Measurements from ENCODE around the gene PGM1. TPM values are rescaled to one million over a fixed set of nuclear protein-coding genes. Genes with fewer than 3 reads are reported as not detected.

Gene PGM1
- total RNA-seq, 1 donor from 2014 or later: 49.8 TPM

DNA sequence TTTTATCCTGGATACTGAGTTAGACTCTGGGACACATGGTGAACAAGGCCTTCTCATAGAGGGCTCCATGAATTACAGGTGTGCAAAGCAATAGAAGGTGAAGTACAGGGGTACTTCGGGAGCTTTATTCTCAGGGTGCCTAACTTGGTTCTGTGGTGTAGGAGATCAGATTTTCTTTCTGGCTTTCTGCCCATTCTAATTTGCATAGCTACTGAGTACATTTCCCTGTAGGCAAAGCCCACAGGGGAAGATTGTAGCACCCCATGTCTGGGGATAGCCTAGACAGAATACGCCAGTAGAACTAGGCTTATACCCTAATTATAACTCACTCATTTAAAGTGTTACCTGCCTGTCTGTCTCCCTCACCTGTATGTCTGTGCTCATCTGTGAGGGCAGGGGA, 49.7 kb downstream of the PGM1 start:
- Histone ChIP-seq H3K9me3 (no peaks in the 10 kb centered on the region), H3K36me3 (peaks cover 13% of the 10 kb centered on the region), H3K27ac (no peak overlapping the region), H3K4me1 (no peaks in the 10 kb centered on the region), H3K4me3 (no peak overlapping the region), H3K27me3 (ENCODE audit: low read depth) (no peaks in the 10 kb centered on the region)
- DNase-seq: no peak
- intact Hi-C loops (cut with DNase I): no loop called here
- TF ChIP-seq, protein P1, sequence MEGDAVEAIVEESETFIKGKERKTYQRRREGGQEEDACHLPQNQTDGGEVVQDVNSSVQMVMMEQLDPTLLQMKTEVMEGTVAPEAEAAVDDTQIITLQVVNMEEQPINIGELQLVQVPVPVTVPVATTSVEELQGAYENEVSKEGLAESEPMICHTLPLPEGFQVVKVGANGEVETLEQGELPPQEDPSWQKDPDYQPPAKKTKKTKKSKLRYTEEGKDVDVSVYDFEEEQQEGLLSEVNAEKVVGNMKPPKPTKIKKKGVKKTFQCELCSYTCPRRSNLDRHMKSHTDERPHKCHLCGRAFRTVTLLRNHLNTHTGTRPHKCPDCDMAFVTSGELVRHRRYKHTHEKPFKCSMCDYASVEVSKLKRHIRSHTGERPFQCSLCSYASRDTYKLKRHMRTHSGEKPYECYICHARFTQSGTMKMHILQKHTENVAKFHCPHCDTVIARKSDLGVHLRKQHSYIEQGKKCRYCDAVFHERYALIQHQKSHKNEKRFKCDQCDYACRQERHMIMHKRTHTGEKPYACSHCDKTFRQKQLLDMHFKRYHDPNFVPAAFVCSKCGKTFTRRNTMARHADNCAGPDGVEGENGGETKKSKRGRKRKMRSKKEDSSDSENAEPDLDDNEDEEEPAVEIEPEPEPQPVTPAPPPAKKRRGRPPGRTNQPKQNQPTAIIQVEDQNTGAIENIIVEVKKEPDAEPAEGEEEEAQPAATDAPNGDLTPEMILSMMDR (IDR thresholded peaks at IDR 0.05): no peak
- ATAC-seq: no peak

DNA sequence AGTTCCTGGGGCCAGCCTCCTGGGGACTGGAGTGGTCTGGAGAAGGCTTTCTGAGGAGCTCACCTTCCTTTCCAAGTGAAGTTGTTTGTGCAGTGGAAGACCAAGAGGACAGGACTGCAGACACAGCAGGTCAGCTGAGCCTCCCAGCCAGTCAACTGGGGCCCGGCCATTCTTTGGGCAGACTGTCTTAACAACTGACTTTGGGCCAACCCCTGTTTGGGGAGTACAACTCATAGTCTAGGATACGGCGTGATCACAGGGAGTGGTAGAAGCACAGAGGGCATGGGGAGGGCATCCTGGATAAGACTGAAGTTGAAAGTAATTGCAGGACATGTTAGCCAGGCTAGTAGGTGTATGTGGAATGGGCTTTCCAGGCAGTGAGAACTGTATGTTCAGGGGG, 50.3 kb downstream of the PGM1 start:
- H3K27ac ChIP-seq: no peak overlapping the region
- no peaks in the 10 kb centered on the region for H3K27me3 ChIP-seq (ENCODE audit: low read depth)
- TF ChIP-seq, protein P1 (IDR thresholded peaks at IDR 0.05): no peak
- H3K4me1 ChIP-seq: no peaks in the 10 kb centered on the region
- H3K9me3 ChIP-seq: no peaks in the 10 kb centered on the region
- intact Hi-C loops (cut with DNase I): no loop called here
- H3K4me3 ChIP-seq: no peak overlapping the region
- no peak for DNase-seq
- H3K36me3 ChIP-seq: peaks cover 13% of the 10 kb centered on the region
- peak; percentile 11 to 21 for ATAC-seq

DNA sequence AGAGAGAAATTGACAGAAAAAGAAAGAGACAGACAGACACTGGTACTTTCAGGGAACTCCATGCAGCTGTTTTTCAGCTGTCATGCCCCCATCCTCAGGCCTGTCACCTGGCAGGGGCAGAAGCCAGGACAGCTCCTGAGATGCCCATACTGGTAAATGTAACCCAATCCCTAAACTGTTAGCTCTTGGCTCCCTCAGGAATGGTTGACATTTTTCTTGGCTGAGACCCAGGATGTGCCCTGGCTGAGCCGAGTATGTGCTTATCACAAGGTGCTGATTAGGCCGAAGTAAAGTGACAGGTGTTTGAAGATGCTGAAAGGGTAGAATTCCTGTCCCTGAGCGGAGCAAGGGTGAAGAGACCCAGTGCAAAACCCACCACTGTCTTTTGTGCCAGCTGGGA, 50.7 kb downstream of the PGM1 start:
- Histone ChIP-seq H3K36me3 (peaks cover 13% of the 10 kb centered on the region), H3K9me3 (no peaks in the 10 kb centered on the region), H3K27me3 (ENCODE audit: low read depth) (no peaks in the 10 kb centered on the region), H3K4me3 (no peak overlapping the region), H3K27ac (no peak overlapping the region), H3K4me1 (no peaks in the 10 kb centered on the region)
- ATAC-seq (peak; percentile 46 to 68), DNase-seq (no peak)
- intact Hi-C loops (cut with DNase I): no loop called here
- TF ChIP-seq, protein P1 (IDR thresholded peaks at IDR 0.05): no peak

DNA sequence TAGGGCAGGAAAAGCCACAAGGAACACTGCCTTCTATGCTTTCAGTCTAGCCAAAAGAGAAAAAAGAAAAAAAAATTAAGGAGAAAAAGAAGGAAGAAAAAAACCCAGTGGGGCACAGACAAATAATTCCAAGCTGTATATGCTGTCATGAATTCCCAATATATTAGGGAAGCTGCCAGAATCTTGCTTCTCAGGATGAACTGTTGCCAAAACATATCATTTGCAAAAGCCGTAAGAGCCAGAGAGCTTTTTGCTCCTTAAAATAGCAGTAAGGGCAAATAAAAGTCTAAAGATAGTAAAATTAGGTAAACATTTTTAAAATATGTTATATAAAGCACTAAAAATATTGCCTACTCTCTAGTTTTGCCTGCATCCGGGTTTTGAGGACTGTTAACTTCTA, 52.1 kb downstream of the PGM1 start:
- H3K27ac ChIP-seq: no peak overlapping the region
- DNase-seq: no peak
- no peaks in the 10 kb centered on the region for H3K4me1 ChIP-seq
- TF ChIP-seq, protein P1 (IDR thresholded peaks at IDR 0.05): no peak
- peaks cover 18% of the 10 kb centered on the region for H3K36me3 ChIP-seq
- no peak overlapping the region for H3K4me3 ChIP-seq
- H3K27me3 ChIP-seq (ENCODE audit: low read depth): no peaks in the 10 kb centered on the region
- ATAC-seq: no peak
- no peaks in the 10 kb centered on the region for H3K9me3 ChIP-seq
- intact Hi-C loops (cut with DNase I): no loop called here

DNA sequence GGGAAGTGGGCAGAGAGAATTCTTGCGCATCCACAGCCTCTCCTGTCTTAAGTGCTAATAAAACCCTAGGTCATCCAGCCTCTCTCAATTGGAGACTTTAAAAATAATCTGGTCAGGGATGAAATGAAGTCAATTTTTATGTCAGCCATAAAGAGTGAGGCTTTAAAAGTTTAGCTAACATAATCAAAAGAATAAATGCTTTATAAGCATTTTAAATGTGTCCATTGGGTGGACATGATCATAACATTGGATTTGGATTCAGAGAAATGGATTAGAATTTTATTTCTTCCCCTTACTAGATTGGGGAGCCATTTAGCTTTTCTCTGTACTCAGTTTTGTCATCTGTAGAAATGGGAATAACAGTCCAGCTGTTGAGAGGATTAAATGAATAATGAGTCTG, 55.5 kb downstream of the PGM1 start:
- no peak overlapping the region for H3K4me3 ChIP-seq
- no peaks in the 10 kb centered on the region for H3K4me1 ChIP-seq
- H3K36me3 ChIP-seq: peaks cover 40% of the 10 kb centered on the region
- no peaks in the 10 kb centered on the region for H3K27me3 ChIP-seq (ENCODE audit: low read depth)
- H3K9me3 ChIP-seq: no peaks in the 10 kb centered on the region
- DNase-seq (no peak), ATAC-seq (no peak)
- TF ChIP-seq, protein P1 (IDR thresholded peaks at IDR 0.05): no peak
- intact Hi-C loops (cut with DNase I): no loop called here
- no peak overlapping the region for H3K27ac ChIP-seq
